ENCODE measurements around the gene MEGF11. TPM values are rescaled to one million over a fixed set of nuclear protein-coding genes. Genes with fewer than 3 reads are reported as not detected.

MEGF11 gene
- total RNA-seq, 1 donor from 2014 or later, result 0.10 TPM

DNA sequence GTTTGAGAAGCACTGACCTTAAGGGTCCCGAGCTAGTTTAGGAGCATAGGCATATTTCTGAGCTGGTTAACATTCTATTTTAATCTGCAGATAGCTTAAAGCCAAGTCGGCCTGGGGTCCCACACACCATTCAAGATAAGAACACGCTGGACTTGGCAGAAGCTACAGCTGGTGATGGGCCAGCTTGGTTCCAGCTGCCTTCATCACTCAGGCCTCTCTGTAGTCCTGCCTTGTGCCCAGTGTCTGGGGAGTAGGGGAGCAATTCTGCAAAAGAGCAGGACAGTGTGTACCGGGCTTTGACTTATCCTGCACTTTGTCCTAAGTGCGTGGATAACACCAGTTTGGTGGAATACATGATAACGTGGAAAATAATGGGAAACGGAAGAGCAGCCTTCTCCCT is 164.5 kb downstream of the MEGF11 start:
- peak; percentile 92 for DNase-seq

DNA sequence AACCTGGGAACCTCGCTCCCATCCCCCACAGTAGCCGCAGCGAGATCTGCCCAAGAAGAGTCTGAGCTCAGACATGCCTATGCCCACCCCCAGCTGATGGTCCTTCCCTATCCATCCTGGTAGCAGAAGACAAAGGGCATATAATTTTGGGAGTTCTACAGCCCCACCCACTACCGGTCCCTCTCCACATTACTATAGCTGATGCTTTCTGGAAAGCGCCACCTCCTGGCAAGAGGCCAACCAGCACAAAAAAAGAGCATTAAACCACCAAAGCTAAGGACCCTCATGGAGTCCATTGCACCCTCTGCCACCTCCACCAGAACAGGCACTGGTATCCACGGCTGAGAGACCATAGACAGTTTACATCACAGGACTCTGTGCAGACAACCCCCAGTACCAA is 168.4 kb downstream of the MEGF11 start:
- no peak for DNase-seq

DNA sequence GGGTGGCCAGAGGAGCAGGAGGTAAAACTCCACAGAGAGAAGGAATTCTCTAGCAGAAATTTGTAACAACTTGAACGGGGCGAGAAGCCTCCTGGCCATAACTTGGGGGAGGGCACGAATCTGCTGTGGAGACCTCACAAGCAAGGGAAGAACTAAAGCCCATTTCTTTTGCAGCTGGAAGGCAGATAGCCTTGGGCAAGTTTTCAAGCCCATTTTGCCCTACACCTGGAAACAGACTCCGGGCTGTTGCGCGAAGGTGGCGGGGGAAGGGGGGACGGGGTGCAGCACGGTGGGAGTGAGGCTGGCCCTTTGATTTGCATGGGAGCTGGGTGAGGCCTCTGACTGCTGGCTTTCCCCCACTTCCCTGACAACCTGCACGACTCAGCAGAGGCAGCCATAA is 168.8 kb downstream of the MEGF11 start:
- DNase-seq, result no peak

DNA sequence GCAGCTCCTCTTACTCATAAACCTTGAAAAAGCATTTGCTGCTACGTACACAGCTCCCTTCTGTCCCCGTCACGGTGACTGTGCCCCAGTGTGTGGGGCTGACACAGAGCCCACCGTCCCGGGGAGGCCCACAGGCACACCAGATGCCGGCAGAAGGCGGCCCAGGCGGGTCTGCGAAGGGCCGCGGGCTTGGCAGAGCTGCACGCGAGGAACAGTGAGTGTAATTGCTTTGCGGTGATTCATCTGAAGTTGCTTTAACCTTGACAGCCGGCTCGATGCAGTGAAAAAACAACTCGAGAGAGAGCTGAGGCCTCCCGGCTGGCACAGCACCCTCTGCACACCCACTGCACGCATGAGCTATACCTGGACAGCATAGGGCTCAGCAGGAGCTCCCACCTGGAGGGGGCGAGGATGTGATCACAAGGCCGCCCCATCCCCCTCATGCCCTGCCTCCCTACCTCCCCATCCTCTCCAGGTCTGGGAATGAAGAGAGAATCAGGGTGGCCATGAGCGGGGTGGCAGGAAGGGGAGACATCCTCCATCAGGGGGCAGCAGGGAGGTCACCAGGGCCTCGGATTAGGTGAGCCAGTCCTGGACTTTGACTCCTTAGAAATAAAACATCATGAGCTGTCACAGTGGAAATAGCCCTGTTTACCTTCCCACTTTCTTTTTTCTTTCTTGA is 172.7 kb downstream of the MEGF11 start:
- peak; percentile 50 for DNase-seq

DNA sequence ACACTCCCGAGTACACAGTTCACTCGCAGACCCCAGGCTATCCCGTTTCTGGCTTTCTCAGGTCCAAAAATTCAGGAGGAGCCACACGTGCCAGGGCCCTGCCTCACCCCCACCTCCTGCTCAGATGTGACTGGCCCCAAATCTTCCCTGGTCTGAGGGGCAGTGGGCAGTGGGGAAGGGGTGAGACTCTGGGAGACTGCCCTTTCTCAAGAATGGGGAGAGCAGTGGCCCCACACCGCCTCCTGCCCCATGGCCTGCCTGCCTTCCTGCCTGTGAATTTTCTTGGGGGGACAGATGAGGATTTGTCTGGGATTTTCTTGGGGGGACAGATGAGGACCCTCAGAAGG is 174.6 kb downstream of the MEGF11 start:
- DNase-seq, result no peak

DNA sequence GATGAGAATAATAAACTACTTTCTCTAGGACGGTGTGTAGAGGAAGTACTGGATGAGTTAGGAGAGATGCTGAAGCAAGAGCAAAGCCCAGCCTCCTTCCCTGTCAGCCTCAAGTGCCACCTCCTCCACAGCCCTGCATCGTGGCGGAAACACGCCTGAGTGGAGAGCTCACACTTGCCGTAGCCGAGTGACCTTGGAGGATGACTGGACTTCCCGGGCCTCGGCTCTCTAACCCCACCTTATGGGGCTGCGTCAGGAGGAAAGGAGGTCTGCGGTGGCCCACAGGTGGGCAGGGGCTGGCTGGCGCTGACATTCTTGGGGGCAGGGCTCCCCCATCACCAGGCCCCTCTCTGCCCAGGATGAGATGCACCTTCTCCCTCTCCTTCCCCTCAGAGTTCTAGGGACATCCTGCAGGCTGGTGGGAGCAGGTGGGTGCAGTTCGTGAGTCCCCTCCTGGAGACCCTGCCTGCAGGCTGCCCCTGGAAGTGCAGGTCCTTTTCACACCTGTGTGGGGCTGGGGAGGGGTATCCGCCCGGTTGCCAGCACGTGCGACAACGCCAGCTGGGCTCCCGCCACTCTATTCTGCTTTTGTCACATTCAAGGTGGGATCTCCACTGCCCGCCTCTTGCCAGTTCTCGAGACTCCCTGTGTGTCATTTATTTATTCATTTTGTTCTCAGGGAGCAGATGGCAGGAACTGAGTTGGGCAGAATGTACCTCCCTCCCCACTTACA is 175.2 kb downstream of the MEGF11 start:
- no peak for DNase-seq

DNA sequence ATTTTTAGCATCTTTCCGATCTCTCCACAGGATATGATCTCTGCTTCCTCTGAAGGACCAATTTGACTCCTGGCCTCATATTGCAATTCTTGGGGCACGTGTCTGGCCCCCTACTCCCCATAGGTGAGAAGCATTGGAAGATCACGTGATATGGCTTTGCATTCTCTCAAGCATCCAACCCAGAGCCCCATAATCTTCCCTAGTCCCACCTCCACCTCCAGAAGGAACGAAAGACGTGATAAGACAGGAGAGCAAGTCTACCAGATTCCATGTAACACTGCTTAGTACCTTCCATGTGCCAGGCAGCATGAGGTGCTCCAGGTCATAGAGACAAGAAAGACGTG is 176.3 kb downstream of the MEGF11 start:
- no peak for DNase-seq

DNA sequence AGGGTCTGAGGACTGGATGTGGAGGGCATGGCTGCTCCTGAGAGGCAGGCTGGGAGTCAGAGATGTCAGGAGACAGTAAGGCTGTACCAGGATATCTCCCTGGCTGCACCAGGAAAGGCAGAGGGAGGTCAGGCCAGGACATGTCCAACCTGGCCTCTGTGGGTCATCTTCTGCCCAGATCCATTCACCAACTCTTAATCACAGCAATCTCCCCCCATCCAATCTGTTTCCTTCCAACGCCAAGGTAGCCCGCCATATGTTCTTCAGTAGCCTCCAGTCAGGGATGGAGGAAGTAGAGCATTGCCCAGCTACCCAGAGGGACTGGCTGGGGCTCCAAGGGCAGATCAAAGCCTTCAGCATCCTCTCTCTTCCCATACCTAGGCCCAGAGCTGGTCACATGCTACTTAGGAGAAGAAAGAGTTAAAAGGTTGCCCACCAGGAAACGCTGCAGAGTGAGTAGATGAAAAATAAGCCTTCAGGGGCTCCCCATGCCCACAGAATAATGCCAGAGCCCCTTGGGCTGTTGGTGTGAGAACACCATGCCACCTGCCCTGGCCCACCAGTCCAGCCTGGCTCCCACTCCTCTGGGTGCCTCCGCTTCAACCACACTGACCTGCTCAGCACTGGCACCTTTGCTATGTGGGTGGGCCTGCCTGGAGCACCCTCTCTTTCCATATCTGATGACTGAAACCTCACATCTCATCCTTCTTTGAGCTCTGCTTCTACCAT is 176.8 kb downstream of the MEGF11 start:
- no peak for DNase-seq

DNA sequence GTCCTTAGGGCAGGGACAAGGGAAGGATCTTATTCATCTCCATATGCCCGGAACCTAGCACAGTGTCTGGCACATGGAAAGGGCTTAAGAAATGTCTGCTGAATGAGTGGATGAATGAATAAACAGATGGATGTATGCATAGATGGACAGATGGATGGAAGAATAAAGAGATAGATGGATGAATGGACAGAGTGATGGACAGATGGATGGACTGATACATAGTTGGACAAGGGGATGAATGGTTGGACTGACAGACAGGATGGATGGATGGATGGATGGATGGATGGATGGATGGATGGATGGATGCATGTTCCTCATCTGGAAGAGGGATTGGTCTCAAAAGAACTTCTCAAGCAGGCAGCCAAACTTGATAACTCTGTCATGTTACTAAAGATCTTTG is 177.6 kb downstream of the MEGF11 start:
- DNase-seq, result no peak

DNA sequence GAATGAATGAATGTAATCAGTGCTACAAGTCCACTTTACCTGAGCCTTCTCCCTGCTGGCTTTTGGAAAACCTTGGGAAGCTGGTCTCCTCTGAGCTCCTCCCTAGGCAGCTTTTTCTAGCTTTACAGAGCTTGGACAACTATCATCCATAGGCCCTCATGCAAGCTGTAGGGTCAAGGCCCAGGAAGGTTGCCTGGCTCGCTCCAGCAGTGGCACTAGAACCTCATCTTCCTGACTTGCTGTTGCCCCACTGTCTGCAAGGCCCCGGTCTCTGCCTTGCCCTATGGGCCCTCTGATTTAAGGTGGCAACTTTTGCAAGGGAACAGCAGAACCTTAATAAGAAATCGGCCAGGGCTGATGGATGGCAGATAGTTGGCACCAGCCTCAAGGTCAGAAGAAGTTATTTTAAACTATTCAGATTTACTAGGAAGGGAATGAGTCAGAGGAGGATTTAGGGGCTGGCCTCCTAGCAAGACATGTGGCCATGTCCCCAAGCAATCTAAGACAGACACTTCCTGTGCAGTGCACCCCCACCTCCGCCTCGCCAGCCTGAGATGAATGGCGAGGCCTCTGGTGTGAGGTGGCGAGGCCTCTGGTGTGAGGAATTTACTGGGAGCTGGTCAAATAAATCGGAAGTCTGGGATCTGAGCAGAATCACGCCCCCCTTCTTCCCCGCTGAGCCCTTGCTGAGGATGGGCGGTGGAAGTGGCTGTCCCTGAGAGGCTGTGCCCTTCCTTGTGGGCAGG is 180.8 kb downstream of the MEGF11 start:
- DNase-seq, result no peak

DNA sequence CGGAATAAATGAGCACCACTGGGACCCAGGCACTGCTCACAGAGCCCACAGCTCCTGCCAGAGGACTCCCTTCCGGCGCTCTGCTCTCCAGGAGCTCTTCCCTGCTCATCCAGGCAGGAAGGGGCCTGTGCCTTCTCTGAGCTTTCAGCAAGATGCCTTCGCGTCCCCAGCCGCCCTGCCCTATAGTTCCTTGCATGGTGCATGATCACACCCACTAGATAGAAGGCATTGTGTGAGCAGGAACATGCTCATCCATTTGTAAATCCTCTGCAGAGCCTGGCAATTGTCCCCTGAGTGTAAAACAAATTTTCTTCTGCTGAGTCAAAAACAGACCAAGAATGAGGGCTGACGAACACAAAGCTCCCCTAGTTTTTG is 181.6 kb downstream of the MEGF11 start:
- no peak for DNase-seq

DNA sequence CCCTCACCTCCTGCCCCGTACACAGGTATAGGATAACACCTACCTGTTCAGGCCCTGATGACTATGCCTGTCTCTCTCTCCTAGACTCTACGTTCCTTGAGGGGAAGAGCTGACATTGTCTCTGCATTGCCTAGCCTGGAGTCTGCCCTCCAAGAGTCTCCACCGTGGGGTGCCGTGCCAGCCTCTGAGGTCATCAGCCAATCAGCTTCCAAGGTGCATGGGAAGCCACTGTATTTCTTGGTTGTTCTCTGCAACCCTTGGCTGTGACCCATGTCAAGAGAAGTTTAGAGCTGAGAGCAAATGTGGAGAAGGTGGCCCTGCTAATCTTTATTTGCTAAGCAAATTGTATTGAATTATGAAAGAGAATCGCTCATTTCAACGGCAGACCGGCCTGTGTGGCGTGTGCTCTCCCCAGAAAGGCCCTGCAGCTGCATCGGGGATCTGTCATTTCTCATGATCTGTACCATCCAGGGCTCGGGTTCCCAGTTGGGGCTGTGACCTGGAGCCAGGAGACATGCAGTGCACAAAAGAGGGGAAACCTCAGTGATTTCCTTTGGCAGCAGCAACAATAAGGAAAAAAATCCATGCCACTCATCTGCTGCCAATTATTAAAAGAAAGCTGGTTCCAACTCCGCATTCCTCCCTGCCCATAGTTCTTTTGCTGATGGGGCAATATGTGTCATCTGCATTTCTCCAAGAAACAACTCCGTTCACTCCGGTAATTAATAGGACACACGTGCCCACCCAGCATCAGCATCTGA is 182.2 kb downstream of the MEGF11 start:
- no peak for DNase-seq

DNA sequence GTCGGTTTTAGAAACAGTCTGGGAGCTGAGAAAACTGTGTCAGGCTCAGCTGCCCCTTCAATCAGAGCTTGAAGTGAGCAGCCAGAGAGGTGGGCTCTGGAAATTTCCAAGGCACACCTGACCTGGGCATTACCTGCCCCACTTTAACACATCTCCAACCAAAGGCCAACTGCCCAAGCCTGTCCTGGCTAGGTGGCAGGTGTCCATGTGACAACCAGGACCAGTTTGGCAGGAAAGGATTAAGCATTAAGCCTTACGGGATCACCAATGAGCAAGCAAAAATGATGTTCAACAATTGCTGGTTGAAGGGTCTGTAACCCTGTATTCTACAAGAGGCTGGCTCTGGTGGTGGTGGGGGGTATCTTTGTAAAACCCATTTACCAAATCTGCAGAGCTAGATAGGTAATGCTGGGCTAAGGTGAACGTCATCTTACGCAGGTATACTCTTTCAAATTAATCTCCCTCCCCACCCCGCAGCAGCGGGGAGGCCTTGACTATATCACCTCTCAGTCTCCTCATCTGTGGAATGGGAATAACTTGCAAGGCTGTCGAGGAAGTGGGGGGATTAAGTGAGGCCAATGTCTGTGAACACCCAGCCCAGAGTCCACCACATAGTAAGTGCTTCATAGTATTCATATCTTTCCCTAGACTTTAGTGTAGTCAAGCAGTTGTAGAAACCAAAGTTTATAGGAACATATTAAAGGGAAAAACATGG is 183.2 kb downstream of the MEGF11 start:
- DNase-seq, result no peak

DNA sequence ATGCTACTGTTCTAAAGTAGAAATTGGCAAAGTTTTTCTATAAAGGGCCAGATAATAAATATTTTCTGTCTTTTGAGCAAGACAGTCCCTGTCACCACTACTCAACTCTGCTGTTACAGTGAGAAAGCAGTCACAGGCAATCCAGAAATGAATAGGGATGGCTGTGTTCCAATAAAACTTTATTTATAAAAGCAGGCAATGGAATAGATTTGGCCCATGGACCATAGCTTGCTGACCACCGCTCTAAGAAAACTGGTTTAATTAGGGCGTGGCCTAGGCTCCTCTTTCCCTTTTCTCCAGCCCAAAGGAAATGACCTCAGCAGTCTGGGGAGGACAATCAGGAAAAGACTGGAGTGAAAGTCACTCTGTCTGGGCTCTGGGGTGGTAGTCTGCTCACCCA is 183.8 kb downstream of the MEGF11 start:
- DNase-seq, result no peak

DNA sequence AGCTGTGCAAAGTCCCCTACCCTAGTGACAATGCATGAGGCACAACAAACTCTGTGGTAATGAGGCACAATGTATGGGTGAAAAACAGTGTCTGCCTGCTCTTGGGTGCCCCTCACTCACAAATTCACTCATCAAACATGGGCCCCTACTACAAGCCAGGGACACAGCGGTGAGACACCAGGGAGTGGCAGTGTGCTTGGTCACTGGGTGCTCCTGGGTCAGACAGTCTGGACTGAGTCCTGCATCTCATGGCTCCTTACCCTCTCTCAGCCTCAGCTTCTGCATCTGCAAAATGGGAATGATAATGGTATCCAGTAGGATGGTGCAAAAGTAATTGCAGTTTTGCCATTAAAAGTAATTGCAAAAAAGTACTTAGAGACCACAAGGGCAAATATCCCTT is 184.7 kb downstream of the MEGF11 start:
- no peak for DNase-seq

DNA sequence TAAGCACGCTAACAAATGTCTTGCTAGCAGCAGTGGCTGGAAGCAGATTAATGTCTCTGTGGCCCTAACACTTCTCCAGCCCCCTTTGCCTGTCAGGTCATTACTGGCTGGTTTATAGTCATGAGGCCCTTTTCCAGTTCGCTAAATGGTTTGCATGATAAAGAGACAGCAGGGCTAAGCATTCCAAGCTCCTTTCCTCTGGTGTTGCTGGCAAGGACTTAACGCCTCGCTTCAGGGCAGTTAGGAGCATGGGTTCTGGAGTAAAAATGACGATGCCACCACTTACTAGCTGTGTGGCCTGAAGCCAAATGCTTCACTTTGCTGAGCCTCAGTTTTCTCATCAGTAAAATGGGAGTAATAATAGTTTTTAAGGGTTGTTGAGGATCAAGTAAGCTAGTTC is 185.9 kb downstream of the MEGF11 start:
- DNase-seq, result no peak

DNA sequence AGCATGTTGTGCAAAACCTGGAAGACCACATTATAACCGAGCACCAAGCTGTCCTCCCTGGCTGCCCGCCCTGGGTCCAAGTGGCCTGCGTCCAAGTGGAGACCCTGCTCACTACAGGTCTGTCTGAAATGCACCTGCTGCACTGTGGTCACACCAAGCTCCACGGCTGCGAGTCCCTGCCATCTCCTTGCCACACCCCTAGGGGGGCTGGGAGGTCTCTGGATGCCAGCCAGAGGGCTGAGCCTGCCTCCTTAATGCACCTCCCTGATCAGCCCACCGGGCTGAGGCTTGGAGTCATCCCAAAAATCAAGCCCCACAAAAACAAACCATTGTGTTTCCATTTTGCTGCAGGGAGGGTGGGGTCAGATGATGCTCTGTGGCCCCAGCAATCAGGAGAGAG is 187.1 kb downstream of the MEGF11 start:
- DNase-seq, result no peak

DNA sequence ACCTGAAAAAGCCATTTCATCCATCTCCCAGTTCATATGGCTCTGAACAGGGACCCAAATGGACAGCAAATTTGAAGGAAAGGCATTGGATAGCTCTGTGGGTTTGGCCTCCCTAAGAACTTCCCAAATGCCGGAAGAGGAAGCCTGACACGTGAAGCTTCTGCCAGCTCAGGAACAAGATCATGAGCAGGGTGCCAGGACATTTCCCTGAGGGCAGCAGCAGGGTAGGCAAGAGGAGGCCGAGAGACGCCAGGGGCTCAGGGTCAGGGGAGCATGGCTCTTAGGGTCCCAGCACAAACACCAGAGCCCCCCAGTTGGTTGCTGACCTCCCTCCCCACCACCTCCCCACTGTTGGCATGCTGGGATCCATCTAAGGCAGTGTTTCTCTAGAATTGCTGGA is 187.5 kb downstream of the MEGF11 start:
- no peak for DNase-seq

DNA sequence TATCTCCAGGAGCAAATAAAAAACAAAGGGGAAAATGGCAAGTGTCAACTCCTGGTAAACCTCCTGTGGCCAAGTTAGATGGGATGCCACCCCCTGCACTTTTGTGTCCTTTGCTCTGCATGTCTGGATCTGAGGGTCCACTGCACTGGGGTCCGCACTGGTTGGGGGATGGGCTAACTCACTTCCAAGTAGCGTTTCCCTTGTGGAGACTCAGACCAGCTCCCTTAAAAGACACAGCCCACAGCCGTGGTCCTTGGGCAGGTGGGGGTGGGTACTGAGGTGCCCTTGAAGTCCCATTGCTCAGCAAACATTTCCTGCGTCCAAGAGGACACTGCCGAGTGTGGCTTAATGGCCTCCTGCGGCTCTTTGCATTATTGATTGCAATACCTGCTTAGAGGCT is 188.2 kb downstream of the MEGF11 start:
- no peak for DNase-seq

DNA sequence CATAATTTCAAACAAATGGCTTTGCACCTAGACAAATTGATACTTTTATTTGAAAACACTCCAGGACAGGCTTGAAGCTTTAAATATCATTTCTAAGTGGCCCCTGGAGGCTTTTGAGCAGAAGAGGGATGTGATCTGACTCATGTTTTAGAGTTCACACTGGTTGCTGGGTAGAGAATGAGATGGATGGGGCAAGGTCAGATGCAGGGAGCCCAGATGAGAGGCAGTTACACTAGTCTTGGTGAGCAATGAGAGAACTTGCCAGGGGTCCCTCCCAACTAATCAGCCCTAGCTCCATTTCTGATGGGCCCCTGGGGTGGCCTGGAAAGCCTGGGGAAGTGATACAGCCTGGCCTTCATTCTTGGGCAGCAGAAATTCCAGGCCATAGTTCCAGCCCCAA is 190.4 kb downstream of the MEGF11 start:
- no peak for DNase-seq

DNA sequence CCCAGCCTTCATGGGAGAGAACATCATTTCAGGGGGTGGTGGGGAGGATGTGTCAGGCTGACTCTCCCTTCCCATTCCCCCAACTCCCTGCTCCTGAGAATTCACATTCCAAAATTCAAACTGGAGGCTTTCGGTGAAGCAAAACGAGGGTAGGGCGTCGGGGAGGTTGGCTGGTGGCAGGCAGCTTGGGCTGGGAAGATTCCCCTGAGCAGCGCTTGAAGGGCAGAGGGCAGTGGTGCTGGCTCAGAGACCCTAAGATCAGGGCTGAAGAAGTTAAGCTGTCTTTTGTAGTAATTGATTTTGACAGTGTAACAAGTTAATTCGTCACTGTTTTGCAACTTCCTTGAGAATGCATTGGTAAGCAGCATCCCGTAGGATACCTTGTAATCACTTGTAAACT is 196.5 kb downstream of the MEGF11 start:
- no peak for DNase-seq

DNA sequence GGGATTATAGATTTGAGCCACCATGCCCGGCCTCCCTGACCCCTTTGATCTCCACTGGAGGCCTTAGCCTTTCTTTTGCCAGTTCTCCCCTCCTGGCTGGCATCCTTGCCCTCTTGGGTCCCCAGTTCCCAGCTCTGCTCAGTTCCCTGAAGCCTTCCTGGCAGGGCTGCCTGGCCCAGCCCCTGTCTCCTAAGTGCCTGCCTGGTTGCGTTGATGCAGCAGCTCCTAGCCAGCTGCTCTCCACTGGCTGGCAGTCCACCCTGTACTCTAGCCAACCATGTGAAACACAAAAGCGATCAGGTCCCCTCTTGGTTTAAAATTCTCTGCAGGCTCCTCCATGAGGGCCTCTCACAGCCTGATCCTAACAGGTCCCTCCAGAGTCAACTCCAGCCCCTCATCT is 199.6 kb downstream of the MEGF11 start:
- no peak for DNase-seq

All from tongue (tissue), 2 donors.